ENCODE measurements around the gene TIMM23B.
"Not testable (repeated sequence)": the region's sequence is repeated elsewhere in the genome, so short reads cannot be mapped to it uniquely, and the experiment has no call there.

The TIMM23B gene

DNA sequence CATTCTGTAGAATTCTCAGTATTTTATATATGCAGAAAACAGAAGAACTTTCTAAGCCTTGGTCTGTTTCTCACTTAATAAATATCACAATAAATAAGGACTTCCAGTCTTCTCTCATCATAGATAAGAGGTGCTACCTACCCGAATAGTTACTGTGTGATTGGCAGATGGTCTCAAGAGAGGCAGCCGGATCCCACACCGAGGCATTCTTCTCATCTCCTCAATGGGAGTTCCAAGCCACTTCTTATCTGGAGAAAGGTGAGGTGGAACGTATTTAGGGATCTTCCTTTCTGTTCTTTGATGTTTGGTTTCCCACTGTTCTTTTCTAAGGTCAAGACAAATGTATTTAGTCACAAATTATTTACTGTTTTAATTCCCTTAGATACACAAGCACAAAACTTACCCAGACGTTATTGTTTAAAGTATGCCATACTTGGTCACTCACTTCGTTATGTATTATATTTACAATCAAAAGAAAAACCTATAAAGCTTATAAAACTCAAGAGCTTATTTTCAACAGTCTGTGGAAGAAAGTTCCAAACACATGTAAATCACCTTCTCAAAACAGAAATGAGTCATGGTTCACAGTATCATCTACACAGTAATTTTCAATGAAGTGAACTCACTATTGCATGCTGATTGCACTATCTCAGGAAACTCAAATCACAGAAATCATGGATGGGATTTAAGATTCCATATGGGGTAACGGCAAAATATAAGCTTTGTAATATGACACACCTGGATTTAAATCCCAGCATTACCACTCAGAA, 9.7 kb upstream of the TIMM23B start:
- not testable (repeated sequence) for H3K9me3 ChIP-seq (ENCODE audit: control insufficient read depth, low read length); H3K9ac ChIP-seq (ENCODE audit: low read length); H3K4me1 ChIP-seq (ENCODE audit: control insufficient read depth, insufficient read depth, low read length); H3K4me3 ChIP-seq (ENCODE audit: low read length); DNase-seq (ENCODE audit: low read depth); H3K27me3 ChIP-seq (replicated peaks; ENCODE audit: control insufficient read depth, insufficient read depth, low read length)
- peaks cover 11% of the 10 kb centered on the region for H3K36me3 ChIP-seq (ENCODE audit: control insufficient read depth, insufficient read depth, low read length, severe bottlenecking)

DNA sequence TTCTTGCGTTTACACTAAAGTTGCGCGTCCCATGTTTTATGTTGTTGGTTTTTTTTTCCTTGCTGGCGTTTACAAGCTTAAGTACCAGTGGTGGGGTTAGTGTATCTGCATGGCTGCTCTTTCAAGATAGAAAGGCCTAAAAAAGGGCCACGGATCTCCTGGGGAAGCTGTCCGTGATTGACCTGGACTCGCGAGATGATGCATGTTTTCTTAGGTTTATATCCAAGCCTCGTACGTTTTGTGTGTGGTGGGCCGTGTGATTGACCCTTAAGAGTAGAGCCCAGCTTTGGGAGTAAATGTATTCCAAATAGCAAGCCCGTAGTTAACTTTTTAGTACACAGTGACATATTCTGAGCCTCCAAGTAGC, 469 bp downstream of the TIMM23B start:
- H3K27me3 ChIP-seq (replicated peaks; ENCODE audit: control insufficient read depth, insufficient read depth, low read length); H3K36me3 ChIP-seq (ENCODE audit: control insufficient read depth, insufficient read depth, low read length, severe bottlenecking); H3K4me1 ChIP-seq (ENCODE audit: control insufficient read depth, insufficient read depth, low read length); H3K9me3 ChIP-seq (ENCODE audit: control insufficient read depth, low read length): not testable (repeated sequence)
- Histone ChIP-seq H3K4me3 (ENCODE audit: low read length) (peak overlapping the region; percentile 96), H3K9ac (ENCODE audit: low read length) (peak overlapping the region; percentile 92)
- peak; percentile 34 for DNase-seq (ENCODE audit: low read depth)

DNA sequence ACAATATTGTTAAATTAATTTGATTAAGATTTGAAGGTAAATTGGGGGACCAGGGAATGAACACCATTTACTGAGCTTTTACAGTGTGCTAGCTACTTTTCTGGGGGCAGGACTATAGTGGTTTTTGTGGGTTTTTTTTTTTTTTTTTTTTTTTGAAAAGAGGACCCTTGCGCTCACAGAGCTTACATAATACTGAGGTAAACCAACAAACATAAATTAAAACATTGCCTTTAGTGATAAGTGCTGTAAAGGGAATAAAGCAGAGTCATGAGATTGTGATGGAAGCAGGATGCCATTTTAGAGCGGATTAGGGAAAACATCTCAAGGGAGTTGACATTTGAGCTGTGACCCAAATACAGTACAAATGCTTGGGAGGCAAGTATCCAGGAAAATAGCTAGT, 1.8 kb downstream of the TIMM23B start:
- not testable (repeated sequence) for H3K4me1 ChIP-seq (ENCODE audit: control insufficient read depth, insufficient read depth, low read length); H3K36me3 ChIP-seq (ENCODE audit: control insufficient read depth, insufficient read depth, low read length, severe bottlenecking); DNase-seq (ENCODE audit: low read depth); H3K27me3 ChIP-seq (replicated peaks; ENCODE audit: control insufficient read depth, insufficient read depth, low read length); H3K9ac ChIP-seq (ENCODE audit: low read length); H3K9me3 ChIP-seq (ENCODE audit: control insufficient read depth, low read length)
- H3K4me3 ChIP-seq (ENCODE audit: low read length), result peak overlapping the region; percentile 42

DNA sequence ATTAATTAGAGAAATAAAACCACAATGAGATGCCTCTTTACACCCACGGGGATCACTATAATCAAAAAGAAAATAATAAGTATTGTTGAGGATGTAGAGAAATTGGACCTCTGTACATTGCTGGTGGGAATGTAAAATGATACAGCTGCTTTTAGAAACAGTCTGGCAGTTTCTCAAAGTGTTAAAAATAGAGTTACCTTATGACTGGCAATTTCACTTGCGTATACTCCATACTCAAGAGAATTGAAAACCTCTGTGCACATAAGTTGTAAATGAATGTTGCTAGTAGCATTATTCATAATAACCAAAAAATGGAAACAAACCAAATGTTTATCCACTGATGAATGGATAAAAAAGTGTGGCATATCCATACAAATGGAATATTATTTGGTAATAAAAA, 6.3 kb downstream of the TIMM23B start:
- not testable (repeated sequence) for H3K27me3 ChIP-seq (replicated peaks; ENCODE audit: control insufficient read depth, insufficient read depth, low read length); H3K36me3 ChIP-seq (ENCODE audit: control insufficient read depth, insufficient read depth, low read length, severe bottlenecking); H3K9me3 ChIP-seq (ENCODE audit: control insufficient read depth, low read length); H3K4me3 ChIP-seq (ENCODE audit: low read length); H3K9ac ChIP-seq (ENCODE audit: low read length); DNase-seq (ENCODE audit: low read depth); H3K4me1 ChIP-seq (ENCODE audit: control insufficient read depth, insufficient read depth, low read length)

GRCh38 chr10:49948737-49949136, 6.9 kb downstream of the TIMM23B start:
- H3K9ac ChIP-seq (ENCODE audit: low read length); H3K27me3 ChIP-seq (replicated peaks; ENCODE audit: control insufficient read depth, insufficient read depth, low read length); H3K4me3 ChIP-seq (ENCODE audit: low read length); H3K4me1 ChIP-seq (ENCODE audit: control insufficient read depth, insufficient read depth, low read length); H3K9me3 ChIP-seq (ENCODE audit: control insufficient read depth, low read length); H3K36me3 ChIP-seq (ENCODE audit: control insufficient read depth, insufficient read depth, low read length, severe bottlenecking); DNase-seq (ENCODE audit: low read depth): not testable (repeated sequence)

GRCh38 chr10:49952006-49952405, 10.2 kb downstream of the TIMM23B start:
- H3K9me3 ChIP-seq (ENCODE audit: control insufficient read depth, low read length); H3K9ac ChIP-seq (ENCODE audit: low read length); H3K4me1 ChIP-seq (ENCODE audit: control insufficient read depth, insufficient read depth, low read length); H3K4me3 ChIP-seq (ENCODE audit: low read length); H3K27me3 ChIP-seq (replicated peaks; ENCODE audit: control insufficient read depth, insufficient read depth, low read length); DNase-seq (ENCODE audit: low read depth): not testable (repeated sequence)
- peaks cover 19% of the 10 kb centered on the region for H3K36me3 ChIP-seq (ENCODE audit: control insufficient read depth, insufficient read depth, low read length, severe bottlenecking)

- not testable (repeated sequence) for H3K9me3 ChIP-seq (ENCODE audit: control insufficient read depth, low read length); H3K9ac ChIP-seq (ENCODE audit: low read length); H3K27me3 ChIP-seq (replicated peaks; ENCODE audit: control insufficient read depth, insufficient read depth, low read length); H3K4me1 ChIP-seq (ENCODE audit: control insufficient read depth, insufficient read depth, low read length); H3K4me3 ChIP-seq (ENCODE audit: low read length)
- H3K36me3 ChIP-seq (ENCODE audit: control insufficient read depth, insufficient read depth, low read length, severe bottlenecking), result peaks cover 22% of the 10 kb centered on the region
- DNase-seq (ENCODE audit: low read depth), result peak; percentile 36
Measured at GRCh38 chr10:49953122-49953521, 11.3 kb downstream of the TIMM23B start.

GRCh38 chr10:49970331-49970857, 28.5 kb downstream of the TIMM23B start:
- not testable (repeated sequence) for H3K4me3 ChIP-seq (ENCODE audit: low read length); H3K9me3 ChIP-seq (ENCODE audit: control insufficient read depth, low read length); H3K36me3 ChIP-seq (ENCODE audit: control insufficient read depth, insufficient read depth, low read length, severe bottlenecking); H3K27me3 ChIP-seq (replicated peaks; ENCODE audit: control insufficient read depth, insufficient read depth, low read length); H3K4me1 ChIP-seq (ENCODE audit: control insufficient read depth, insufficient read depth, low read length); DNase-seq (ENCODE audit: low read depth); H3K9ac ChIP-seq (ENCODE audit: low read length)

GRCh38 chr10:49971466-49971865, 29.6 kb downstream of the TIMM23B start:
- H3K4me1 ChIP-seq (ENCODE audit: control insufficient read depth, insufficient read depth, low read length); DNase-seq (ENCODE audit: low read depth); H3K4me3 ChIP-seq (ENCODE audit: low read length); H3K9me3 ChIP-seq (ENCODE audit: control insufficient read depth, low read length); H3K27me3 ChIP-seq (replicated peaks; ENCODE audit: control insufficient read depth, insufficient read depth, low read length); H3K36me3 ChIP-seq (ENCODE audit: control insufficient read depth, insufficient read depth, low read length, severe bottlenecking); H3K9ac ChIP-seq (ENCODE audit: low read length): not testable (repeated sequence)

DNA sequence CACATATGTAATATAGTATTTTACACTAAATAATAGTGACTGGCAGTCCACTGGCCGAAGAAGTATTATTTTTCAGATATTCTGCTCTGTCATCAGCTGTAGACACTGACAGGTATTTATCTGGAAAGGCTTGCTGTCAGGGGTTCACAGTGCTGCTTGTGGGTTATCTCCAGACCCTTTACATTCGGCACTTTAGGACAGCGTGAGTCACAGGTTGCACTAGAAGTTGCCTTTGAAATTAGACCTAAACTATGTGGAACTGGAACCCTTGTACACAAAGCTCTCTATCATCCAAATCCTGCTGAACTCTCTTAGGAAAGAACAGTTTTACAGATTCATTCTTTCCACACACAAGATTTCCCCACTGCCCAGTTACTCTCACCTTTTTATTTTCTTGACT, 30.2 kb downstream of the TIMM23B start:
- not testable (repeated sequence) for H3K9me3 ChIP-seq (ENCODE audit: control insufficient read depth, low read length); H3K4me3 ChIP-seq (ENCODE audit: low read length); DNase-seq (ENCODE audit: low read depth); H3K9ac ChIP-seq (ENCODE audit: low read length); H3K36me3 ChIP-seq (ENCODE audit: control insufficient read depth, insufficient read depth, low read length, severe bottlenecking); H3K4me1 ChIP-seq (ENCODE audit: control insufficient read depth, insufficient read depth, low read length); H3K27me3 ChIP-seq (replicated peaks; ENCODE audit: control insufficient read depth, insufficient read depth, low read length)

DNA sequence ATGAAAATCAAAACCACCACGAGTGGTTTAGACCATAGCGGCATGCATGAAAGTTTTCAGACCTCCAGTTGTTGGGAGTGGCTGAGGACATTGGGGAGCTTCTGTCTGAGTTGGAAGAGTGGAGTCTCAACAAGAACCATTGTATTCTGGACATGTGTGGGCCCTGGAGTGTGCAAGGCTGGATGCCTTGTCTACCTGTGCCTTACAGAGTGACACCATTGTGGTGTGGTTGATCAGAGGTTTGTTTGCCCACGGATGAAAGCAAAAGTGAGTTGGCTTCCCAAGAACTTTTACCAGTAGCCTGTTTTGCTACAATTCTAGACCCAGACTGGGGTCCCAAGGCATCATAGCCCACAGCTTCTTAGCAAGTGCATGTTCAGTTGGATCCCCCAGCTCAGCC, 35.9 kb downstream of the TIMM23B start:
- DNase-seq (ENCODE audit: low read depth); H3K27me3 ChIP-seq (replicated peaks; ENCODE audit: control insufficient read depth, insufficient read depth, low read length); H3K4me1 ChIP-seq (ENCODE audit: control insufficient read depth, insufficient read depth, low read length); H3K36me3 ChIP-seq (ENCODE audit: control insufficient read depth, insufficient read depth, low read length, severe bottlenecking); H3K9me3 ChIP-seq (ENCODE audit: control insufficient read depth, low read length); H3K4me3 ChIP-seq (ENCODE audit: low read length); H3K9ac ChIP-seq (ENCODE audit: low read length): not testable (repeated sequence)

DNA sequence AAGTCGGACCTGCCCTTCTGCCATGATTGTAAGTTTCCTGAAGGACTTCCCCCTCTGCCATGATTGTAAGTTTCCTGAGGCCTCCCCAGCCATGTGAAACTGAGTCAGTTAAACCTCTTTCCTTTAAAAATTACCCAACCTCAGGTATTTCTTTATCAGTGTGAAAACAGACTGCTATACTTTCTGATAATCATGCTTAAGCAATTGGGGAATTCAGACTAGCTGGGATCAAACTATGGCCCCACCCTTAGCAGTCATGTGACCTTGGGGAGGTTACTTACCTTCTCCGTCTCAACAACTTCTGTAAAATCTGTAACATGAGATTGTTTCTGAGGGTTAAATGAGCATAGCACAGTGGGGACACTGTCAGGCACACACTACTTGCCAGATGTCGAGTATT, 45.4 kb downstream of the TIMM23B start:
- not testable (repeated sequence) for H3K36me3 ChIP-seq (ENCODE audit: control insufficient read depth, insufficient read depth, low read length, severe bottlenecking); H3K4me1 ChIP-seq (ENCODE audit: control insufficient read depth, insufficient read depth, low read length); H3K9ac ChIP-seq (ENCODE audit: low read length); H3K9me3 ChIP-seq (ENCODE audit: control insufficient read depth, low read length); H3K4me3 ChIP-seq (ENCODE audit: low read length); DNase-seq (ENCODE audit: low read depth); H3K27me3 ChIP-seq (replicated peaks; ENCODE audit: control insufficient read depth, insufficient read depth, low read length)
